ENCODE results near the gene PLEKHA4. TPM values are rescaled to one million over a fixed set of nuclear protein-coding genes. Genes with fewer than 3 reads are reported as not detected.

Gene PLEKHA4
- total RNA-seq, 1 donor from 2014 or later: 1.6 TPM

DNA sequence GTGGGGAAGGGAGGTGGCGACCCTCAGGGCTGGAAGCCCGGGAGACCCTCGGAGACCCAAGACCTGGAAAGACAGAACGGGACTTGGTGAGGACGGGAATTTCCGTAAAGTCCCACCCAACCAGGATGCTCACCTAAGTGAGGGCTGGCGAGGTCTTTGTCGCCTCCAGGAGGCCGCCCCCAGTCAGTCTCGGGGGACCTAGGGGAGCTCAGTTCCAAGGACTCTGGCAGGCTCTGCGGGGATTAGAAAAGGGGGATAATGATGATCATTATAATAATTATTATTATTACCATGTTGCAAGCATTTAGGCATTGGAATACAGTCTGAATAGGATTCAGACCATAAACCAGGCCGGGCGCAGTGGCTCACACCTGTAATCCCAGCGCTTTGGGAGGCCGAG lies 23.0 kb downstream of the PLEKHA4 start:
- DNase-seq (ENCODE audit: low spot score): no peak
- intact Hi-C loops (cut with micrococcal nuclease): no loop called here
- no peaks in the 10 kb centered on the region for H3K4me1 Mint-ChIP-seq (ENCODE audit: low read depth)
- no peak overlapping the region for H3K27ac Mint-ChIP-seq
- no peaks in the 10 kb centered on the region for H3K27me3 Mint-ChIP-seq (ENCODE audit: low read depth)
- no peaks in the 10 kb centered on the region for H3K9me3 Mint-ChIP-seq
- H3K4me3 Mint-ChIP-seq (ENCODE audit: low read depth): no peak overlapping the region
- no peaks in the 10 kb centered on the region for H3K36me3 Mint-ChIP-seq (ENCODE audit: low read depth)

DNA sequence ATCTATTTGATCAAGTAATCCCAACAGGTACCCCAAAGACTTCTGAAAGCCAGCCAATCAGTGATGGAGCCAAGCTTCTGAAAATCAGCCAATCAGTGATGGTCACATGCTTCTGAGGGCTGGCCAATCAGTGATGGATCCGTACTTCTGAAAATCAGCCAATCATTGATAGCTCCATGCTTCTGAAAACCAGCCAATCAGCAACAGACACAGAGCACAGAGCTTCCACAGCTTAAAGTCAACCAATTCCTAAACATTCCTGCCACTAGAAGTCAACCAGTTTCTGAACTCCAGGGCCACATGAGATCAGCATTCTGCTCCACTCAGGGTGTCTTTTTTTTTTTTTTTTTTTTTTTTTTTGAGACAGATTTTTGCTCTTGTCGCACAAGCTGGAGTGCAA lies 23.9 kb downstream of the PLEKHA4 start:
- intact Hi-C loops (cut with micrococcal nuclease): no loop called here
- no peaks in the 10 kb centered on the region for H3K4me1 Mint-ChIP-seq (ENCODE audit: low read depth)
- DNase-seq (ENCODE audit: low spot score): no peak
- no peak overlapping the region for H3K27ac Mint-ChIP-seq
- H3K9me3 Mint-ChIP-seq: no peaks in the 10 kb centered on the region
- no peaks in the 10 kb centered on the region for H3K36me3 Mint-ChIP-seq (ENCODE audit: low read depth)
- no peak overlapping the region for H3K4me3 Mint-ChIP-seq (ENCODE audit: low read depth)
- H3K27me3 Mint-ChIP-seq (ENCODE audit: low read depth): no peaks in the 10 kb centered on the region

DNA sequence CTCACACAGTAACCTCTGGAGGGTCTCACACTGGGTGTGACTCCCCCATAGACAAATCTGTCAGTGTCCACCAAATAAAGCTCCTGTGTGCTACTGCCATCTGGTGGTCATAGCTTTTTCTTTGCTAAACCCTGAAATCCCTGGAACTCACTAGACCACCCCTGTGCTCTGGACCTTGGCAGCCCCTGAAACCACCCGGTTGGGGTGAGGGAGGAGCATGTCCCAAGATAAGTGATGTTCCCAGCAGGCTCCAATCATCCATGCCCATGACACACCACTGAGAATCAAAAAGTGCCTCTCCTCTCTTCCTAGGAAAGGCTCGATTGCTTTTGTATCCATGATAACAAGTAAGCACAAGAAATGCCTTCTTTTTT lies 25.6 kb downstream of the PLEKHA4 start:
- Mint-ChIP-seq H3K4me1 (ENCODE audit: low read depth) (no peaks in the 10 kb centered on the region), H3K27ac (no peak overlapping the region), H3K9me3 (no peaks in the 10 kb centered on the region), H3K36me3 (ENCODE audit: low read depth) (no peaks in the 10 kb centered on the region), H3K27me3 (ENCODE audit: low read depth) (peaks cover under 1% of the 10 kb centered on the region), H3K4me3 (ENCODE audit: low read depth) (no peak overlapping the region)
- DNase-seq (ENCODE audit: low spot score): peak; percentile 24
- intact Hi-C loops (cut with micrococcal nuclease): loop anchor here (1.0 to 2.0 kb wide), 2 partner anchors 54 to 196 kb away; partner anchors contain the start of gene CA11

DNA sequence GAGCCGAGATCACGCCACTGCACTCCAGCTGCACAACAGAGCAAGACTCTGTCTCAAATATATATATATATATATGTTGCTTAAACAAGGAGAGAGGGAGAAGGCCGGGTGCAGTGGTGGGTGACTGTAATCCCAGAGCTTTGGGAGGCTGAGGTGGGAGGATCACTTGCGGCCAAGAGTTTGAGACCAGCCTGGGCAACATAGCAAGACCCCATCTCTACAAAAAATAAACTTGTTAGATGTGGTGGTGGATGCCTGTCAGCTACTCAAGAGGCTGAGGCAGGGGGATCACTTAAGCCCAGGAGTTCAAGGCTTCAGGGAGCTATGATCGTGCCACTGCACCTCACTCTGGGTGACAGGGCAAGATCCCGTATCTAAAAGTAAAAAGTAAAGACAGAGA lies 26.8 kb downstream of the PLEKHA4 start:
- Mint-ChIP-seq H3K4me1 (ENCODE audit: low read depth) (peaks cover 4% of the 10 kb centered on the region), H3K27me3 (ENCODE audit: low read depth) (peaks cover 2% of the 10 kb centered on the region), H3K27ac (no peak overlapping the region), H3K36me3 (ENCODE audit: low read depth) (no peaks in the 10 kb centered on the region), H3K9me3 (no peaks in the 10 kb centered on the region), H3K4me3 (ENCODE audit: low read depth) (no peak overlapping the region)
- intact Hi-C loops (cut with micrococcal nuclease): no loop called here
- no peak for DNase-seq (ENCODE audit: low spot score)

DNA sequence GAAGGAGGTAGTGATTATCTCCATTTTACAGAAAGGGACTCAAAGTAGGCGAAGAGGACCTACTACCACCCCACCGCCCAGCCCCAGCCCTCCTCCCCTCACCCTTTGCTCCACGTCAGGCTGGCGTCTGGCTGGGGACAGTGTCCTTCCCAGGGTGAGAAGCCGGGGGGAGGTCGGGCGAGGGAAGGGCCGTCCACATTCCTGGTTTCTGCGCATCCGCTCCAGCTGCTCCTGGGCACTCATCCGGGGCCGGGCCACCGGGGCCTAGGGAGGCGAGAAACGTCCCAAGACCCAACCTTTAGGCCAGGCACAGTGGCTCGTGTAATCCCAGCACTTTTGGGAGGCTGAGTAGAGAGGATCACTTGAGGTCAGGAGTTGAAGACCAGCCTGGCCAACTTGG lies 27.4 kb downstream of the PLEKHA4 start:
- H3K27me3 Mint-ChIP-seq (ENCODE audit: low read depth): peaks cover 2% of the 10 kb centered on the region
- intact Hi-C loops (cut with micrococcal nuclease): no loop called here
- no peaks in the 10 kb centered on the region for H3K36me3 Mint-ChIP-seq (ENCODE audit: low read depth)
- no peaks in the 10 kb centered on the region for H3K9me3 Mint-ChIP-seq
- H3K4me1 Mint-ChIP-seq (ENCODE audit: low read depth): peaks cover 8% of the 10 kb centered on the region
- no peak overlapping the region for H3K27ac Mint-ChIP-seq
- no peak overlapping the region for H3K4me3 Mint-ChIP-seq (ENCODE audit: low read depth)
- no peak for DNase-seq (ENCODE audit: low spot score)

DNA sequence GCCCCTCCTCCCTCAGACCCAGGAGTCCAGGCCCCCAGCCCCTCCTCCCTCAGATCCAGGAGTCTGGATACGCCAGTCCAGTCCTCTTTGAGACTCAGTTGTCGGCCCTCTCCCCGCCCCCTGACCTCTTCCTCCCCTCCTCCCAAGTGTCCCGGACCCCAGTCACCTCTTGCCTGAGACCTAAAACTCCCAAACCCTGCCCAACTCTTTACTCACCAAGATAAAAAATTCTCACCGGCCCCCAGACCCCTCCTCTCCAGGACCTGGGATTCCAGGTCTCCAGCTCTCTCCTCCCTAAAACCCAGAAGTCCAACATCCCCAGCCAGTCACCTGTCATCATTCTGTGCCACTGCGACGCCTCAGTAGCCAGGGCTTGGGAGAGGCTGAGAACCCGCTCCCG lies 30.7 kb downstream of the PLEKHA4 start:
- intact Hi-C loops (cut with micrococcal nuclease): no loop called here
- Mint-ChIP-seq H3K27ac (no peak overlapping the region), H3K36me3 (ENCODE audit: low read depth) (no peaks in the 10 kb centered on the region), H3K4me3 (ENCODE audit: low read depth) (peak overlapping the region; percentile 34), H3K27me3 (ENCODE audit: low read depth) (peaks cover 2% of the 10 kb centered on the region), H3K9me3 (no peaks in the 10 kb centered on the region), H3K4me1 (ENCODE audit: low read depth) (peaks cover 15% of the 10 kb centered on the region)
- DNase-seq (ENCODE audit: low spot score): no peak

DNA sequence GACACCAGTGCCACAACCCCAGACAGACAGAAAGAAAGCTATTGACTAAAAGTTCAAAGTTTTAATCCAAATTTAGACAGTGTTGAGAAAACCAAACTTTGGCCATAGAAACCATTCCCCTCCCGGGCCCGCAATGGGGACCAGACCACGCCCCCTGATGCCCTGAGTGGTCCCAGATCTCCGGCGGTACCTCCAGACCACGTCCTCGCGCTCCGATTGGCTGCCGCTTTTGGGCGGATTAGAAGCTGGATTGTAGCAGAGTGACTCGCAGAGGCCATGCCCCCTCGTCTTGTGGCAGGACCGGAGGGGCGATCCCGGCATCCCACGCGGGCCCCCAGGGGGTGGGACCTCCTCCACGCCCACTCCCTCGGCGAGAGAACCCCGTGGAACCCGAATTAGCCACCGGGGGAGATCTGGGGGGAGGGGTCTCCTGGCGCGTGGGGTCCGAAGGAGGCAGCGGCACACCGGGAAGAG lies 31.3 kb downstream of the PLEKHA4 start:
- peak; percentile 68 for DNase-seq (ENCODE audit: low spot score)
- peaks cover 15% of the 10 kb centered on the region for H3K4me1 Mint-ChIP-seq (ENCODE audit: low read depth)
- H3K4me3 Mint-ChIP-seq (ENCODE audit: low read depth): peak overlapping the region; percentile 83
- H3K36me3 Mint-ChIP-seq (ENCODE audit: low read depth): no peaks in the 10 kb centered on the region
- intact Hi-C loops (cut with micrococcal nuclease): no loop called here
- no peaks in the 10 kb centered on the region for H3K9me3 Mint-ChIP-seq
- peaks cover 2% of the 10 kb centered on the region for H3K27me3 Mint-ChIP-seq (ENCODE audit: low read depth)
- H3K27ac Mint-ChIP-seq: peak overlapping the region; percentile 24

DNA sequence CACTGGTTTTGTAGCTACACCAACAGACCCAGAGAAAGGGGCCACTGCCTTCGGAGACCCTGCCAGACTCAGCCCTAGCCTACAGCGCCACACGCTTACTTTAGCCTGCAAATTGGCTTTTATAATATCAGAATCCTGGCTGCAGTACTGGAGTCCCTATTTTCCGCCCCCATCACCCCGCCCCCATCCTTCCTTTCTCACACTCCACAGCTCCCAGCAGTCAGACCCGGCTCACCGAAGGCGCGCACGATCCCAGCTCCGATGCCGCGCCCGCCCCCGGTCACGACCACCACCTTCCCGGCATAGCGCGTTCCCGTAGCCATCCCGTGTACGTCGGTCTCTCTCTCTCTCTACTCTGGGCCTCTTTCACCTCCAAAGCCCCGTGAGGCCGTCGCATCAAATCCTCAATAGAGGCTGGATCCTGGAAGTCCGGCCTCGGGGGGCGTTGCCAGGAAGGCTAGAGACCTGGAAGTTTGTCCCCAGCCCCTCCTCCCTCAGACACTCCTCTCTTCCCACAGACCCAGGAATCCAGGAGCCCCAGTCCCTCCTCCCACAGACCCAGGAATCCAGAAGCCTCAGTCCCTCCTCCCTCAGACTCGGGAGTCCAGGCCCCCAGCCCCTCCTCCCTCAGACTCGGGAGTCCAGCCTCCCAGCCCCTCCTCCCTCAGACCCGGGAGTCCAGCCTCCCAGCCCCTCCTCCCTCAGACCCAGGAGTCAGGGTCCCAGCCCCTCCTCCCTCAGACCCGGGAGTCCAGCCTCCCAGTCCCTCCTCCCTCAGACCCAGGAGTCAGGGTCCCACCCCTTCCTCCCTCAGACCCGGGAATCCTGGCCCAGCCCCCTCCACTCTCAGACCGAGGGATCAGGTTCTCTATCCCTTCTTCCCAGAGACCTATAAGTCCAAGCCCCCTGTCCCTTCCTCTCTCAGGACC lies 32.1 kb downstream of the PLEKHA4 start, which contains the start of gene HSD17B14:
TSS of gene HSD17B14 (minus strand) at position 403 of the 929 bp plus-strand sequence. CDS start at position 323, 80 bp downstream.
- Mint-ChIP-seq H3K9me3 (no peaks in the 10 kb centered on the region), H3K36me3 (ENCODE audit: low read depth) (no peaks in the 10 kb centered on the region), H3K4me1 (ENCODE audit: low read depth) (peaks cover 15% of the 10 kb centered on the region), H3K27ac (peak within 1 kb of the TSS; percentile 76), H3K27me3 (ENCODE audit: low read depth) (peaks cover 2% of the 10 kb centered on the region), H3K4me3 (ENCODE audit: low read depth) (peak within 1 kb of the TSS; percentile 83)
- no peak for DNase-seq (ENCODE audit: low spot score)
- intact Hi-C loops (cut with micrococcal nuclease): no loop called here

DNA sequence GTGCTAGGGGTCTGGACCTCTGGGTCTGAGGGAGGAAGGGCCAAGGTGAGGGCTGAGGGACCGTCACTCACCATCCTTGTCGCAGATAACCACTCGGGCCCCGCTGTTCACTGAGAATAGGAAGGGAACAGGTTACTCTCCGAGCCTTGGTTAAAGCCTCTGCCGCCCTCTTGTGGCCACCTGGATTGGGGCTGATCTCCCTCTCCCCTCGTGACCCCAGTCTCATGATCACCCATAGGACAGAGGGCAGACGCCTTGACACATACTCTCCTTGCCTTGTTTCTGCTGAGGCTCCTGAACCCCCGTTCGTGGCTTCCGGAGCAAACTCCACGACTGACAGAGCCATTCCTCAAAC lies 32.7 kb downstream of the PLEKHA4 start:
- no peaks in the 10 kb centered on the region for H3K36me3 Mint-ChIP-seq (ENCODE audit: low read depth)
- H3K4me1 Mint-ChIP-seq (ENCODE audit: low read depth): peaks cover 15% of the 10 kb centered on the region
- H3K4me3 Mint-ChIP-seq (ENCODE audit: low read depth): peak overlapping the region; percentile 83
- intact Hi-C loops (cut with micrococcal nuclease): loop anchor here (1.0 to 2.0 kb wide), 3 partner anchors 40 to 189 kb away; partner anchors contain the start of gene CA11
- peaks cover 2% of the 10 kb centered on the region for H3K27me3 Mint-ChIP-seq (ENCODE audit: low read depth)
- peak; percentile 85 for DNase-seq (ENCODE audit: low spot score)
- no peaks in the 10 kb centered on the region for H3K9me3 Mint-ChIP-seq
- peak overlapping the region; percentile 76 for H3K27ac Mint-ChIP-seq

DNA sequence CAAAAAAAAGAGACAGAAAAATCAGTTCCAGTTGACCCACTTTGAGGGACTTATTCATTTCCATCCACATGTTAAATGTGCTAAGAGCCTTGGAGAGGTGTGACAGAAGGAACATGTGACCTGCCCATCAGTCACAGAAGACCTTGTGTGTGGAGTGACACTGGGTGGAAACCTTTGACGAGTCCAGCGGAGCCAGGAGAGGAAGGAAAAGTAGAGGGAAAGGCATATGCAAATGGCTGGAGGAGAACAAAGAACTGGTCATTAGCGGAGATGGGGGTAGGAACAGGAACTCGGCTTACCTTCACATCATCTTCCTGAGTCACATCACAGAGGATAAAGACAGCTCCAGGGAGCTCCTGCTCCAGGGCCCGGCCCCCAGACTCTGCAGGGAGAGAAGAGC lies 34.4 kb downstream of the PLEKHA4 start:
- Mint-ChIP-seq H3K27me3 (ENCODE audit: low read depth) (peaks cover 2% of the 10 kb centered on the region), H3K4me3 (ENCODE audit: low read depth) (peak overlapping the region; percentile 6), H3K9me3 (no peaks in the 10 kb centered on the region), H3K27ac (no peak overlapping the region), H3K36me3 (ENCODE audit: low read depth) (no peaks in the 10 kb centered on the region), H3K4me1 (ENCODE audit: low read depth) (peaks cover 15% of the 10 kb centered on the region)
- DNase-seq (ENCODE audit: low spot score): no peak
- intact Hi-C loops (cut with micrococcal nuclease): loop anchor here (2.0 kb wide), 1 partner anchor 187 kb away; the partner anchor contains the start of gene CA11

DNA sequence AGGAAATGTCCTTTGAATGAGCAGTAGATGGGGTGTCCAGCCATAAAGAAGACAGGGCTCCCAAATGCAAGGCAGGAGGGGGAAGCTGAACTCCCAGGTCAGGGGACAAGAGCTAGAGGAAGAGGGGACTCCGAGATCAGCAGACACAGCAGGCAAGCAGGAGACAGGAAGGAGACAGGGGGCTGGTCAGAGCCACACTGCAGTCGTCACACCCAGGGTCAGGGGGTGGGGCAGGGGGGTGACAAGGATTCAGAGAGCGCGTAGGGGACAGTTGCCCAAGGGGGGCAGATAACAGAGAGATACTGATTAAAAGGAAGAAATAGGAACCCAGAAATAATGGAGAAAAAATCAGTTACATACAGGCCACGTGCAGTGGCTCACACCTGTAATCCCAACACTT lies 35.4 kb downstream of the PLEKHA4 start:
- Mint-ChIP-seq H3K9me3 (no peaks in the 10 kb centered on the region), H3K4me1 (ENCODE audit: low read depth) (peaks cover 15% of the 10 kb centered on the region), H3K27ac (no peak overlapping the region), H3K36me3 (ENCODE audit: low read depth) (no peaks in the 10 kb centered on the region), H3K4me3 (ENCODE audit: low read depth) (no peak overlapping the region), H3K27me3 (ENCODE audit: low read depth) (peaks cover 2% of the 10 kb centered on the region)
- intact Hi-C loops (cut with micrococcal nuclease): no loop called here
- no peak for DNase-seq (ENCODE audit: low spot score)

DNA sequence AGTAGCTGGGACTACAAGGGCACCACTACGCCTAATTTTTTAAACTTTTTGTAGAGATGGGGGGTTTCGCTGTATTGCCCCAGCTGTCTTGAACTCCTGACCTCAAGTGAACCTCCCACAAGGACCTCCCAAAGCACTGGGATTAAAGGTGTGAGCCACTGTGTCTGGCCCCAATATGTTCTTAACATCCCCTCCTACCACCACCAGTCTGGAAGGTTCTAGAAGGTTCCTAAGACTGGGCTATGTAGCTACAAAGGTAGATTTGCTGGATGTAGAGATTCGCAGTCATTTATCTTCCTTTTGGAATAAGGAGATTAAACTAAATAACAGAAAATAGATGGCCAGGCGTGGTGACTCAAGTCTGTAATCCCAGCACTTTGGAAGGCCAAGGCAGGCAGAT lies 37.5 kb downstream of the PLEKHA4 start:
- H3K9me3 Mint-ChIP-seq: no peaks in the 10 kb centered on the region
- no peak overlapping the region for H3K4me3 Mint-ChIP-seq (ENCODE audit: low read depth)
- DNase-seq (ENCODE audit: low spot score): no peak
- H3K27ac Mint-ChIP-seq: no peak overlapping the region
- no peaks in the 10 kb centered on the region for H3K36me3 Mint-ChIP-seq (ENCODE audit: low read depth)
- H3K4me1 Mint-ChIP-seq (ENCODE audit: low read depth): peaks cover 6% of the 10 kb centered on the region
- H3K27me3 Mint-ChIP-seq (ENCODE audit: low read depth): no peaks in the 10 kb centered on the region
- intact Hi-C loops (cut with micrococcal nuclease): no loop called here

DNA sequence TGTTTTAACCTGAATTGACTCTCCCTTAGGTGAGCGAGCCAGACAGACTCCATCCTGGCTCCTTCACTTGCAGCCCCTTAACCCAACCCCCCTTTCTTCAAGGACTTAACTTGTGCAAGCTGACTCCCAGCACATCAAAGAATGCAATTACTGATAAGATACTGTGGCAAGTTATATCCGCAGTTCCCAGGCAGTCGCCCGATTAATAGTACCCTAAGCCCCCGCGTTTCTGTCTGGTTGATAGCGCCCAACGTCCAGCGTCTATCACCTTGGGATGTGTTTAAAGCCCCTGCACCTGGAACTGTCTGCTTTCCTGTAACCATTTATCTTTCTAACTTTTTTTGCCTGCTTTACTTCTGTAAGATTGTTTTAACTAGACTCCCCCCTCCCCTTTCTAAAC lies 38.3 kb downstream of the PLEKHA4 start:
- H3K9me3 Mint-ChIP-seq: no peaks in the 10 kb centered on the region
- no peaks in the 10 kb centered on the region for H3K4me1 Mint-ChIP-seq (ENCODE audit: low read depth)
- H3K4me3 Mint-ChIP-seq (ENCODE audit: low read depth): no peak overlapping the region
- intact Hi-C loops (cut with micrococcal nuclease): no loop called here
- H3K27me3 Mint-ChIP-seq (ENCODE audit: low read depth): no peaks in the 10 kb centered on the region
- no peak overlapping the region for H3K27ac Mint-ChIP-seq
- no peak for DNase-seq (ENCODE audit: low spot score)
- H3K36me3 Mint-ChIP-seq (ENCODE audit: low read depth): no peaks in the 10 kb centered on the region

Data from activated T-helper 2 cell treated with anti-CD3 and anti-CD28 coated beads, Interferon-gamma antibody, Interleukin-2, Interleukin-4, amounts not matched to agents 10 μg/mL and 5 μg/mL and 100 μg/mL, durations not matched to agents 14 hours and 24 hours and 36 hours (primary cell).